HG02763 (cell line): ENCODE data around the gene ORMDL3.
"Not testable (repeated sequence)": the region's sequence is repeated elsewhere in the genome, so short reads cannot be mapped to it uniquely, and the experiment has no call there.

Source experiments
- ATAC-seq: cut with Tn5 transposase; IDR thresholded peaks from one replicate; pipeline ENCODE4 v1.9.1; 2021; ENCODE audit warnings: mild to moderate bottlenecking, moderate library complexity; ENCODE audit not compliant: unreplicated experiment

Gene ORMDL3

GRCh38 chr17:39887078-39887477 lies 40.3 kb downstream of the ORMDL3 start:
- ATAC-seq: no peak

GRCh38 chr17:39886102-39886501 lies 41.3 kb downstream of the ORMDL3 start:
- ATAC-seq: not testable (repeated sequence)

- no peak for ATAC-seq
These were observed 54.6 kb downstream of the ORMDL3 start for GRCh38 chr17:39872751-39873150.

- ATAC-seq: no peak
These were observed 55.6 kb downstream of the ORMDL3 start for GRCh38 chr17:39871801-39872200.
